HG02852 (cell line): ENCODE measurements around the gene FSTL4.

ENCODE experiments used
- ATAC-seq: cut with Tn5 transposase; IDR thresholded peaks from one replicate; pipeline ENCODE4 v1.9.1; 2021; ENCODE audit warnings: mild to moderate bottlenecking, moderate library complexity; ENCODE audit not compliant: unreplicated experiment

Gene FSTL4

GRCh38 chr5:133371371-133372155 lies 240.8 kb downstream of the FSTL4 start:
- no peak for ATAC-seq

GRCh38 chr5:133370904-133371303 lies 241.4 kb downstream of the FSTL4 start:
- ATAC-seq, result no peak

- no peak for ATAC-seq
These were observed 242.1 kb downstream of the FSTL4 start for GRCh38 chr5:133370036-133370831.

- ATAC-seq, result no peak
These were observed 243.2 kb downstream of the FSTL4 start for GRCh38 chr5:133368916-133369783.

- ATAC-seq, result no peak
These were observed 244.4 kb downstream of the FSTL4 start for GRCh38 chr5:133367984-133368383.

GRCh38 chr5:133367071-133367786 lies 245.1 kb downstream of the FSTL4 start:
- no peak for ATAC-seq

- no peak for ATAC-seq
These were observed 245.9 kb downstream of the FSTL4 start for GRCh38 chr5:133366438-133366837.

- no peak for ATAC-seq
These were observed 246.6 kb downstream of the FSTL4 start for GRCh38 chr5:133365738-133366137.

- ATAC-seq, result no peak
These were observed 247.2 kb downstream of the FSTL4 start for GRCh38 chr5:133364936-133365707.

- no peak for ATAC-seq
These were observed 248.3 kb downstream of the FSTL4 start for GRCh38 chr5:133363807-133364587.

- no peak for ATAC-seq
These were observed 249.9 kb downstream of the FSTL4 start for GRCh38 chr5:133362438-133362837.

GRCh38 chr5:133361922-133362321 lies 250.4 kb downstream of the FSTL4 start:
- no peak for ATAC-seq

GRCh38 chr5:133360693-133361472 lies 251.5 kb downstream of the FSTL4 start:
- ATAC-seq, result no peak

GRCh38 chr5:133359861-133360260 lies 252.5 kb downstream of the FSTL4 start:
- no peak for ATAC-seq

- no peak for ATAC-seq
These were observed 254.1 kb downstream of the FSTL4 start for GRCh38 chr5:133358271-133358670.

- ATAC-seq, result no peak
These were observed 254.6 kb downstream of the FSTL4 start for GRCh38 chr5:133357758-133358157.

GRCh38 chr5:133356984-133357421 lies 255.3 kb downstream of the FSTL4 start:
- ATAC-seq, result no peak

- ATAC-seq, result no peak
These were observed 255.9 kb downstream of the FSTL4 start for GRCh38 chr5:133356396-133356983.
